CD4-positive, alpha-beta T cell (primary cell): ENCODE measurements around the gene ZNF81. TPM values are rescaled to one million over a fixed set of nuclear protein-coding genes. Genes with fewer than 3 reads are reported as not detected.
"Not testable (repeated sequence)": the region's sequence is repeated elsewhere in the genome, so short reads cannot be mapped to it uniquely, and the experiment has no call there.

Experiments used
- ATAC-seq: fragments of 200-7000 bp; cut with Tn5 transposase; one replicate; pipeline ENCODE4 v1.10.0; 2022; ENCODE audit warnings: mild to moderate bottlenecking; ENCODE audit not compliant: poor library complexity
- CTCF ChIA-PET: fragments of 350-600 bp; sonication (Branson Sonifier 250); formaldehyde crosslinking; loops from one replicate; lab custom pipeline; 2021; ENCODE audit warnings: antibody characterized with exemption, inconsistent platforms; lab: Charles Lee
- POLR2A ChIA-PET: fragments of 350-600 bp; sonication (Branson Sonifier 250); formaldehyde crosslinking; loops from one replicate; lab custom pipeline; 2021; ENCODE audit warnings: antibody characterized with exemption, inconsistent platforms; lab: Charles Lee
- DNase-seq, 14 experiments: peaks; one replicate each; pipeline ENCODE4 v3.0.0-alpha.2; 2013 to 2020; ENCODE audit warnings: mixed read lengths in 2 of 14
- H3K27ac ChIP-seq, 2 donors: one replicate each; pipeline versions ENCODE4 v1.5.1 to v1.7.0; 2013; ENCODE audit warnings: low read length in 2 of 2, low read depth in 1 of 2, mild to moderate bottlenecking in 1 of 2
- H3K27me3 ChIP-seq, 2 experiments: 1 replicate in 1 of 2; 2 replicates in 1 of 2; pipeline versions ENCODE4 v1.6.1 to v1.7.0; 2013; ENCODE audit warnings: low read length in 2 of 2, control low read depth in 1 of 2, mild to moderate bottlenecking in 1 of 2, moderate library complexity in 1 of 2; ENCODE audit not compliant: insufficient read depth in 2 of 2, control insufficient read depth in 1 of 2
- H3K36me3 ChIP-seq: one replicate; pipeline ENCODE4 v1.6.1; 2013; ENCODE audit warnings: low read length, control low read depth; ENCODE audit not compliant: insufficient read depth
- H3K4me1 ChIP-seq: one replicate; pipeline ENCODE4 v1.6.1; 2013; ENCODE audit warnings: low read length, control low read depth; ENCODE audit not compliant: insufficient read depth
- H3K4me3 ChIP-seq: one replicate; pipeline ENCODE4 v1.5.1; 2013; ENCODE audit warnings: mild to moderate bottlenecking, low read length, moderate library complexity
- H3K9me3 ChIP-seq, 2 experiments: 1 replicate in 1 of 2; 2 replicates in 1 of 2; pipeline versions ENCODE4 v1.6.1 to v1.7.0; 2013; ENCODE audit warnings: low read length in 2 of 2, mild to moderate bottlenecking in 2 of 2, control low read depth in 1 of 2, moderate library complexity in 1 of 2; ENCODE audit not compliant: control insufficient read depth in 1 of 2, insufficient read depth in 1 of 2
- H3K27ac Mint-ChIP-seq: one replicate; pipeline ENCODE4 v1.8.0; 2020; ENCODE audit warnings: mixed read lengths
- H3K27me3 Mint-ChIP-seq: one replicate; pipeline ENCODE4 v1.8.0; 2021; ENCODE audit warnings: mixed read lengths
- H3K36me3 Mint-ChIP-seq: one replicate; pipeline ENCODE4 v1.8.0; 2021; ENCODE audit warnings: low read depth, mixed read lengths
- H3K4me1 Mint-ChIP-seq: one replicate; pipeline ENCODE4 v1.8.0; 2021; ENCODE audit warnings: low read depth, mixed read lengths
- H3K4me3 Mint-ChIP-seq: one replicate; pipeline ENCODE4 v1.8.0; 2020; ENCODE audit warnings: mild to moderate bottlenecking, mixed read lengths
- H3K9me3 Mint-ChIP-seq: one replicate; pipeline ENCODE4 v1.8.0; 2020; ENCODE audit warnings: mixed read lengths
- intact Hi-C, 2 experiments: fragments of 100-400 bp; cut with DNase I in 1 of 2; cut with micrococcal nuclease in 1 of 2; formaldehyde crosslinking; loops; one replicate each; pipeline versions ENCODE4 v1.15.1 to v1.9.0; 2023 to 2025; cut with DNase I, micrococcal nuclease
- total RNA-seq, 174 experiments: library from RNA in 2 of 174; stranded (reverse) in 2 of 174; gene quantifications; one replicate each; pipeline ENCODE4 v1.2.3 and lab custom pipeline; 2021 to 2026
- TF ChIP-seq, protein P1 (sequence below): fragments of 200-600 bp; IDR thresholded peaks from one replicate; pipeline ENCODE4 v1.8.0; 2022; ENCODE audit warnings: antibody characterized with exemption, mild to moderate bottlenecking

The ZNF81 gene
- total RNA-seq, 2 experiments from 2014 or later: 5.1 to 5.7 TPM

GRCh38 chrX:47844117-47844516 lies 7.4 kb downstream of the ZNF81 start:
- no peaks in the 10 kb centered on the region for H3K27me3 Mint-ChIP-seq
- no peak overlapping the region for H3K27ac Mint-ChIP-seq
- H3K4me1 Mint-ChIP-seq: peaks cover 5% of the 10 kb centered on the region
- H3K36me3 Mint-ChIP-seq: peaks cover 34% of the 10 kb centered on the region
- intact Hi-C loops: no loop called here
- ATAC-seq: no peak
- no peak overlapping the region for H3K4me3 Mint-ChIP-seq
- no peaks in the 10 kb centered on the region for H3K9me3 Mint-ChIP-seq
- TF ChIP-seq, protein P1, sequence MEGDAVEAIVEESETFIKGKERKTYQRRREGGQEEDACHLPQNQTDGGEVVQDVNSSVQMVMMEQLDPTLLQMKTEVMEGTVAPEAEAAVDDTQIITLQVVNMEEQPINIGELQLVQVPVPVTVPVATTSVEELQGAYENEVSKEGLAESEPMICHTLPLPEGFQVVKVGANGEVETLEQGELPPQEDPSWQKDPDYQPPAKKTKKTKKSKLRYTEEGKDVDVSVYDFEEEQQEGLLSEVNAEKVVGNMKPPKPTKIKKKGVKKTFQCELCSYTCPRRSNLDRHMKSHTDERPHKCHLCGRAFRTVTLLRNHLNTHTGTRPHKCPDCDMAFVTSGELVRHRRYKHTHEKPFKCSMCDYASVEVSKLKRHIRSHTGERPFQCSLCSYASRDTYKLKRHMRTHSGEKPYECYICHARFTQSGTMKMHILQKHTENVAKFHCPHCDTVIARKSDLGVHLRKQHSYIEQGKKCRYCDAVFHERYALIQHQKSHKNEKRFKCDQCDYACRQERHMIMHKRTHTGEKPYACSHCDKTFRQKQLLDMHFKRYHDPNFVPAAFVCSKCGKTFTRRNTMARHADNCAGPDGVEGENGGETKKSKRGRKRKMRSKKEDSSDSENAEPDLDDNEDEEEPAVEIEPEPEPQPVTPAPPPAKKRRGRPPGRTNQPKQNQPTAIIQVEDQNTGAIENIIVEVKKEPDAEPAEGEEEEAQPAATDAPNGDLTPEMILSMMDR: no peak
- ChIA-PET CTCF (no interaction called here), POLR2A (no interaction called here)
- H3K9me3 ChIP-seq: no peaks in the 10 kb centered on the region
- H3K36me3 ChIP-seq: peaks cover 13% of the 10 kb centered on the region
- H3K27me3 ChIP-seq: no peaks in the 10 kb centered on the region
- H3K27ac ChIP-seq: no peak overlapping the region
- no peak overlapping the region for H3K4me3 ChIP-seq
- no peaks in the 10 kb centered on the region for H3K4me1 ChIP-seq
- no peak for DNase-seq

DNA sequence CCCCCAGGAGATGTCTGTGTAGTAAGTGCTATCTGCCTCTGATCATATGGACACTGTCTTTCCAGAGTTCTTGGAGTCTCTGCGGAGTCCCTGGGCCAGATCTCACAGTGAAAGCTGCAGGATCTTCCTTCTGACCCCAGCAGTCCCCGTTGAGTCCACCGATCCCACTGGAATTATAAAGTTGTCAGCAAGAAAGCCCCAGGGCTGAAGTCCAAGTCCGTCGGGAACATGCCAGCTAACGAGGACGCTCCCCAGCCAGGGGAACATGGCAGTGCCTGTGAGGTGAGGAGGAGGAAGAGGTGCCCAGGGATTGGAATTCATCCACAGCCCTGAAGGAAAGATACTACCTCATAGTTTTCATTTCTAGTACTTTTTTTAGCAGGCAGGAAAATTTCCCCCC lies 9.3 kb downstream of the ZNF81 start:
- Mint-ChIP-seq H3K4me1 (peaks cover 5% of the 10 kb centered on the region), H3K9me3 (no peaks in the 10 kb centered on the region), H3K36me3 (peaks cover 49% of the 10 kb centered on the region), H3K27me3 (no peaks in the 10 kb centered on the region), H3K27ac (no peak overlapping the region), H3K4me3 (no peak overlapping the region)
- TF ChIP-seq, protein P1: no peak
- intact Hi-C loops: no loop called here
- Histone ChIP-seq H3K4me1 (no peaks in the 10 kb centered on the region), H3K27ac (no peak overlapping the region), H3K27me3 (no peaks in the 10 kb centered on the region), H3K4me3 (no peak overlapping the region), H3K36me3 (peaks cover 13% of the 10 kb centered on the region), H3K9me3 (no peaks in the 10 kb centered on the region)
- POLR2A ChIA-PET: interaction anchor here (0.7 kb wide), 1 partner anchor 175 kb away, joined by 3 read pairs; no protein-coding TSS in a partner anchor
- no peak for DNase-seq
- ATAC-seq: no peak
- CTCF ChIA-PET: no interaction called here

GRCh38 chrX:47849778-47850177 lies 13.1 kb downstream of the ZNF81 start:
- no peaks in the 10 kb centered on the region for H3K9me3 Mint-ChIP-seq
- H3K4me3 ChIP-seq: no peak overlapping the region
- no peaks in the 10 kb centered on the region for H3K27me3 ChIP-seq
- no peaks in the 10 kb centered on the region for H3K9me3 ChIP-seq
- H3K36me3 ChIP-seq: peaks cover 16% of the 10 kb centered on the region
- H3K36me3 Mint-ChIP-seq: peaks cover 54% of the 10 kb centered on the region
- ATAC-seq: no peak
- POLR2A ChIA-PET: no interaction called here
- TF ChIP-seq, protein P1: no peak
- no peak overlapping the region for H3K27ac Mint-ChIP-seq
- H3K27ac ChIP-seq: no peak overlapping the region
- CTCF ChIA-PET: interaction anchor here (0.6 kb wide), 1 partner anchor 206 kb away, joined by 3 read pairs; no protein-coding TSS in a partner anchor
- no peaks in the 10 kb centered on the region for H3K4me1 ChIP-seq
- intact Hi-C loops: no loop called here
- DNase-seq: no peak
- H3K4me3 Mint-ChIP-seq: no peak overlapping the region
- no peaks in the 10 kb centered on the region for H3K4me1 Mint-ChIP-seq
- no peaks in the 10 kb centered on the region for H3K27me3 Mint-ChIP-seq

- H3K36me3 ChIP-seq: peaks cover 16% of the 10 kb centered on the region
- CTCF ChIA-PET: interaction anchor here (0.6 kb wide), 1 partner anchor 206 kb away, joined by 3 read pairs; no protein-coding TSS in a partner anchor
- DNase-seq, ATAC-seq, POLR2A ChIA-PET, H3K9me3 ChIP-seq, H3K4me1 ChIP-seq, H3K27ac Mint-ChIP-seq, H3K9me3 Mint-ChIP-seq, H3K4me3 Mint-ChIP-seq, H3K4me1 Mint-ChIP-seq, H3K27me3 ChIP-seq, intact Hi-C loops, H3K4me3 ChIP-seq, H3K27ac ChIP-seq, H3K27me3 Mint-ChIP-seq: not testable (repeated sequence)
- peaks cover 50% of the 10 kb centered on the region for H3K36me3 Mint-ChIP-seq
These were observed 13.7 kb downstream of the ZNF81 start for GRCh38 chrX:47850389-47850788.
